IPS-18c (cell line): ENCODE results near the gene RNF11.
"Not testable (repeated sequence)": the region's sequence is repeated elsewhere in the genome, so short reads cannot be mapped to it uniquely, and the experiment has no call there.

Experiments used
- H3K4me3 ChIP-seq: 2 replicates; pipeline ENCODE4 v1.7.0; 2013; ENCODE audit warnings: low read depth, mild to moderate bottlenecking, low read length, moderate library complexity; ENCODE audit not compliant: insufficient read depth
- H3K9me3 ChIP-seq: one replicate; pipeline ENCODE4 v1.6.1; 2013; ENCODE audit warnings: mild to moderate bottlenecking, low read length, moderate library complexity; ENCODE audit not compliant: control insufficient read depth, insufficient read depth

RNF11 gene

GRCh38 chr1:51222136-51222787 is 13.8 kb upstream of the RNF11 start:
- no peak overlapping the region for H3K4me3 ChIP-seq
- H3K9me3 ChIP-seq: no peaks in the 10 kb centered on the region

- H3K9me3 ChIP-seq: no peaks in the 10 kb centered on the region
- H3K4me3 ChIP-seq: no peak overlapping the region
Observed at GRCh38 chr1:51222809-51223208, 13.3 kb upstream of the RNF11 start.

- Histone ChIP-seq H3K9me3 (no peaks in the 10 kb centered on the region), H3K4me3 (no peak overlapping the region)
Observed at GRCh38 chr1:51224255-51224654, 11.8 kb upstream of the RNF11 start.

- H3K4me3 ChIP-seq, H3K9me3 ChIP-seq: not testable (repeated sequence)
Observed at GRCh38 chr1:51227231-51227960, 8.7 kb upstream of the RNF11 start.

- not testable (repeated sequence) for H3K9me3 ChIP-seq, H3K4me3 ChIP-seq
Observed at GRCh38 chr1:51228471-51228870, 7.6 kb upstream of the RNF11 start.

- Histone ChIP-seq H3K4me3 (no peak overlapping the region), H3K9me3 (no peaks in the 10 kb centered on the region)
Observed at GRCh38 chr1:51230501-51231078, 5.5 kb upstream of the RNF11 start.

- H3K9me3 ChIP-seq: no peaks in the 10 kb centered on the region
- H3K4me3 ChIP-seq: no peak overlapping the region
Observed at GRCh38 chr1:51231120-51231519, 5.0 kb upstream of the RNF11 start.

- Histone ChIP-seq H3K9me3 (no peaks in the 10 kb centered on the region), H3K4me3 (no peak overlapping the region)
Observed at GRCh38 chr1:51231896-51232295, 4.2 kb upstream of the RNF11 start.

- H3K9me3 ChIP-seq, H3K4me3 ChIP-seq: not testable (repeated sequence)
Observed at GRCh38 chr1:51234236-51234635, 1.8 kb upstream of the RNF11 start.

GRCh38 chr1:51234721-51235425 is 1.2 kb upstream of the RNF11 start:
- no peaks in the 10 kb centered on the region for H3K9me3 ChIP-seq
- H3K4me3 ChIP-seq: no peak overlapping the region

- H3K9me3 ChIP-seq: no peaks in the 10 kb centered on the region
- H3K4me3 ChIP-seq: peak overlapping the region; percentile 96
Observed at GRCh38 chr1:51236531-51237350, 668 bp downstream of the RNF11 start.

- Histone ChIP-seq H3K9me3 (no peaks in the 10 kb centered on the region), H3K4me3 (peak overlapping the region; percentile 96)
Observed at GRCh38 chr1:51237351-51238033, 1.4 kb downstream of the RNF11 start.

- H3K9me3 ChIP-seq: no peaks in the 10 kb centered on the region
- H3K4me3 ChIP-seq: peak overlapping the region; percentile 21; the same call in 1 of the 2 replicates
Observed at GRCh38 chr1:51238034-51238403, 1.9 kb downstream of the RNF11 start.

- H3K4me3 ChIP-seq: no peak overlapping the region
- no peaks in the 10 kb centered on the region for H3K9me3 ChIP-seq
Observed at GRCh38 chr1:51240084-51240483, 4.0 kb downstream of the RNF11 start.

- no peaks in the 10 kb centered on the region for H3K9me3 ChIP-seq
- H3K4me3 ChIP-seq: no peak overlapping the region
Observed at GRCh38 chr1:51241119-51241518, 5.0 kb downstream of the RNF11 start.

GRCh38 chr1:51242546-51242945 is 6.5 kb downstream of the RNF11 start:
- Histone ChIP-seq H3K4me3 (no peak overlapping the region), H3K9me3 (no peaks in the 10 kb centered on the region)

- H3K9me3 ChIP-seq: no peaks in the 10 kb centered on the region
- no peak overlapping the region for H3K4me3 ChIP-seq
Observed at GRCh38 chr1:51247022-51247421, 10.9 kb downstream of the RNF11 start.
